HG03442 (cell line): ENCODE data around the gene SYS1.
A peak's percentile ranks its signal among the peaks of the same experiment; 100 is the strongest.

Experiments
- ATAC-seq: cut with Tn5 transposase; IDR thresholded peaks from one replicate; pipeline ENCODE4 v1.9.1; 2021; ENCODE audit warnings: mild to moderate bottlenecking, moderate library complexity; ENCODE audit not compliant: unreplicated experiment

SYS1 gene

DNA sequence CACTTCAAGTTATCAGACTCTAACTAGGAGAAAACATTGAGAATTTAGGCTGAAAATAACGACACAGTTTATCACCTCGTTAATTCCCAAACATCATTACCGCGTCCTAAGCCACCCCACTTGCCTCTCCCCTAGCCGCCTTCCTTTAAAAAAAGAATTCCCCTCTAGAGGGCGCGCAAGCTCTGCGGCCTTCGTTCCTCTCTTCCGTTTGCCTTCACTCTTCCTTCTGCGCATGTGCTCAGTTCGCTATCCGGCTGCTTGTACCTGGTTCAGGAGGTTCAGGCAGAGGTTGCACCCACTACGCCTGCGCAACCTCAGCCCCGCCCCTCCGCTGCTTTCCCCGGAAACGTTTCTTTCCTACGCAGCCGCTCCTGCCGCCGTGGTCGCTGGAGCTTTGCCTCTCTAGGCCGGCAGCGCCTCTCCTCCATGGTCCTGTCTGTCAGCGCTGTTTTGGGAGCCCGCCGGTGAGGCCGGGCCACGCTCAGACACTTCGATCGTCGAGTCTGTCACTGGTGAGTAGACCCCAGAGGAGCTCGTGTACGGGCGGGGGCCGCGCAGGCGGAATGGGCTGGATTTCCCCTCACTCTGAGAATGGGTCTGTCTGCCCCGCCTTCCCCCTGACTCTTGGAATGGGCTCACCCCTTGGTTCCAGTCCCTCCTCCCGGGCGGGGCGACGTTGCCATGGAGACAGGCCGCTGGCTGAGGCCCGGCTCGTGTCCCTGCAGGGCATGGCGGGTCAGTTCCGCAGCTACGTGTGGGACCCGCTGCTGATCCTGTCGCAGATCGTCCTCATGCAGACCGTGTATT is at the start of gene SYS1:
SYS1 (plus strand) TSS at position 353 of the 807 bp plus-strand sequence; CDS start at position 729, 376 bp downstream.
- peak; percentile 78 for ATAC-seq

GRCh38 chr20:45313943-45314342 is 49.0 kb upstream of the SYS1 start:
- no peak for ATAC-seq

GRCh38 chr20:45315672-45316071 is 47.3 kb upstream of the SYS1 start:
- ATAC-seq, result no peak

DNA sequence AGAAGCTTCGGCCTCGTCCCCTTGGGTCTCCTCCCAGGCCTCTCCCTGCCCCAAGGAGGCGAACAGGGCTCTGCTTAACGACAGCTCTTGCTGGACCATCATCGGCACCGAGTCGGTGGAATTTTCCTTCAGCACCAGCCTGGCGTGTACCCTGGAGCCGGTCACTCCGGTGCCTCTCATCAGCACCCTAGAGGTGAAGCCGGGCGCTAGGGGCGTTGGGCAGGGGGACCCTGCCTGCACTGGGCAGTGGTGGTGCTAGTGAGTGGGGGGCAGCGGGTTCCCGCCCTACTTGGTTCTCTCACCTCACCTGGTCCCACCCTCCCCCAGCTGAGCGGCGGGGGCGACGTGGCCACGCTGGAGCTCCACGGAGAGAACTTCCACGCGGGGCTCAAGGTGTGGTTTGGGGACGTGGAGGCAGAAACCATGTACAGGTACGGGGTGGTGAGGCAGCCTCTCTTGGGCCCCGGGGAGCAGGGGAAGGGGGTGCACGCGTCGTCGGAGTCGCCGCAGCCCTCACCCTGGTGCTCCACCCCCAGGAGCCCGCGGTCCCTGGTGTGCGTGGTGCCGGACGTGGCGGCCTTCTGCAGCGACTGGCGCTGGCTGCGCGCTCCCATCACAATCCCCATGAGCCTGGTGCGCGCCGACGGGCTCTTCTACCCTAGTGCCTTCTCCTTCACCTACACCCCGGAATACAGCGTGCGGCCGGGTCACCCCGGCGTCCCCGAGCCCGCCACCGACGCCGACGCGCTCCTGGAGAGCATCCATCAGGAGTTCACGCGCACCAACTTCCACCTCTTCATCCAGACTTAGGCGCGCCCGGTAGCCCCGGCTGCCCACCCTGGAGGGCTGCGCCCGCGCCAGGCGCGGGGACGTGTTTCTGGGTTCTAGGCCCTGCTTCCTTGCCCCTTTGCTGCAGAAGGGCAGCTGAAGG is 46.5 kb upstream of the SYS1 start:
- no peak for ATAC-seq

GRCh38 chr20:45317826-45318225 is 45.1 kb upstream of the SYS1 start:
- no peak for ATAC-seq

- ATAC-seq, result no peak
Observed at GRCh38 chr20:45318386-45318939, 44.5 kb upstream of the SYS1 start.

DNA sequence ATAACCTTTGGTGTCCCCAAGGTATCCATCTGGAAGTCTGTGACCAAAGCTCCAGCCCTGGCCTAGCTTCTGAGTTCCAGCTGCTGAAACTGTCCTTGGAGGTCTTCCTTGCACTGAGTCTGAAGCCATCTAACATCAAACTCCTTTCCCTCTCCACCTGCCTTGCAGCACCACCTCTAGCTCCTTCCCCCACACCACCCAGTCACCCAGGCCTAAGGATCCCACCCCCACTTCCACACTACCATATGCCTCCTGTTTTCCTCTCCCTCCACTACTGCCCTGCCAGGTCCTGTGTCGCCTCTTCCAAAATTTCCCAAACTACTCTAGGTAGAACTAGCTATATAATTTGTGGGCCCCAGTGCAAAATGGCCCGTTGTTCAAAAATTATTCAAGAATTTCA is 44.0 kb upstream of the SYS1 start:
- no peak for ATAC-seq

DNA sequence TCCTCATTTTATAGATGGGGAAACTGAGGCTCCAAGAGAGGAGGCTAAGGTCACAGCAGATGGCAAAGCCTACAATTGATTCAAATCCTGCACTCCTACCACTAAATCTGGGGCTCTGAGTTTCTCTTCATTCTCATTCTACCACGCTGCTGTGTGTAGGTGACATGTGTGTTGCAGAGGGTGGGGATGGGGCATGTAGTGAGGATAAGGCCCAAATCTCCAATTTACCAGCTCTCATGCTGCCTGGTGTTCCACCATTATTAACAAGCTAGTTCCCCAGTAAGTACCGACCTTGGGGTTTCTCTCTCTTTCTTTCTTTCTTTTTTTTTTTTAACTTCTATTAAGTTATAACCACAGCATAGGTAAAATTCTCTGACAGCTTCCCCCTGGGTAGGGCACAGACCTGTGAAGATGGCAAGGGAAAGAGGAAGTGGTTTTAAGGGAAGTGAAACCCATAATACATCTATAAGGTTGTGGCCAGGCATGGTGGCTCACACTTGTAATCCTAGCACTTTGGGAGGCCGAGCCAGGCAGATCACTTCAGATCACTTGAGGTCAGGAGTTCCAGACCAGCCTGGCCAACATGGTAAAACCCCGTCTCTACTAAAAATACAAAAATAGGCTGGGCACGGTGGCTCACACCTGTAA is 41.9 kb upstream of the SYS1 start:
- ATAC-seq, result no peak

- ATAC-seq, result no peak
Observed at GRCh38 chr20:45322952-45323383, 40.0 kb upstream of the SYS1 start.

- ATAC-seq, result no peak
Observed at GRCh38 chr20:45323731-45324130, 39.2 kb upstream of the SYS1 start.

GRCh38 chr20:45325371-45325770 is 37.6 kb upstream of the SYS1 start:
- no peak for ATAC-seq

GRCh38 chr20:45328451-45328850 is 34.5 kb upstream of the SYS1 start:
- no peak for ATAC-seq

DNA sequence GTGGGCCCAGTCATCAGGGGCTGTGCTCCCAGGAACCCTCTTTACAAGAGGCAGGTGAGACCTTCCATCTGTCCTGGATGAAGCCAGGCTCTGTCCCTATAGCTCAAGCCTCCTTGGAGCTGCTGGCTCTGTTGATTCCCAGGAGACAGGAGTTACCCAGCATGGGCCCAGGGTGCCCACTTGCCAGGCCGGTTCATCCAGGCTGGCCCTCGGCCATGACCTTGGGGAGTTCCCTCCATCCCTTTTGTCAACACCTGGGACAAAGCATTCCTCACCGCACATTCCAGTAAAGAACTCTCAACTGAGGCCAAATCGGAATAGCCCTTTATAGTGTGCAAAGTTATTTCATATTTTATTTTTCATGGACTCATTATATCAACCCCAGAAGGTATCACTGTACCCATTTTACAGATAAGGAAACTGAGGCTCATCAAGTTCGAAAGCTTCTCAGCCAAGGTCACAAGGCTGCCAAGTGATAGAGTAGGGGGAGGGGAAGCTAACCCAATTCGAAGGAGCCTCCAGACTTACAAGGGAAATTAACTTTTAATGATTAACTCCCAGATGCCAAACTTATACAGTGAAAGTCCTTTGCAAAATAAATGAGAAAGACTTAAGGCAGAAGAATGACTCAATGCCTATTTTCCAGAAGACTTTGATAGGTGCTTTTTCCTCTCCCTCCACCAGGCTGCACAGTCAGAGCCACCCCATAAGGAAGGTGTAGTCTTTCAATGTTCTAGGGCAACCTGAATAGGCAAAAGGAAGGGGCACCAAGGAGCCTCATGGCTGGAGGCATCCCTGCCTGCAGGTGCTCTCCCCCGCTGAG is 33.2 kb upstream of the SYS1 start:
- no peak for ATAC-seq

DNA sequence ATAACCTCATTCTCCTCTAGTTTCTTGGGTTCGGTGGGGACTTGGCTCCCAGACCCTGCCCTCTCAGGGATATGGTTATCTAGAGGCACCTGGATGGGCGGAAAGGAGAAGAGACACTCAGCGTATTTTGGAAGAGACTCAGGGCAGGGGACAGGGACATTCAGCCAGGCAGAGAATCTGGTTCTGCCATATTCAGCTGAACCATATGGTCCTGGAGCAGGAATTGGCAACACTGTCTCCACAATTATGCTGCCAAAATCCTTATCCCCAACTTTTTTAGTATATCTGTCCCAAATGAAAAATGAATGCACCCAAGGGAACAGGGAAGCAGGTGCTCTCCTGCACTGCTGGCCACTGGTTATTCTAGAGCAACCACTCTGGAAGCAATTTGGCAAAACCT is 32.5 kb upstream of the SYS1 start:
- no peak for ATAC-seq

- no peak for ATAC-seq
Observed at GRCh38 chr20:45336530-45337366, 26.2 kb upstream of the SYS1 start.

DNA sequence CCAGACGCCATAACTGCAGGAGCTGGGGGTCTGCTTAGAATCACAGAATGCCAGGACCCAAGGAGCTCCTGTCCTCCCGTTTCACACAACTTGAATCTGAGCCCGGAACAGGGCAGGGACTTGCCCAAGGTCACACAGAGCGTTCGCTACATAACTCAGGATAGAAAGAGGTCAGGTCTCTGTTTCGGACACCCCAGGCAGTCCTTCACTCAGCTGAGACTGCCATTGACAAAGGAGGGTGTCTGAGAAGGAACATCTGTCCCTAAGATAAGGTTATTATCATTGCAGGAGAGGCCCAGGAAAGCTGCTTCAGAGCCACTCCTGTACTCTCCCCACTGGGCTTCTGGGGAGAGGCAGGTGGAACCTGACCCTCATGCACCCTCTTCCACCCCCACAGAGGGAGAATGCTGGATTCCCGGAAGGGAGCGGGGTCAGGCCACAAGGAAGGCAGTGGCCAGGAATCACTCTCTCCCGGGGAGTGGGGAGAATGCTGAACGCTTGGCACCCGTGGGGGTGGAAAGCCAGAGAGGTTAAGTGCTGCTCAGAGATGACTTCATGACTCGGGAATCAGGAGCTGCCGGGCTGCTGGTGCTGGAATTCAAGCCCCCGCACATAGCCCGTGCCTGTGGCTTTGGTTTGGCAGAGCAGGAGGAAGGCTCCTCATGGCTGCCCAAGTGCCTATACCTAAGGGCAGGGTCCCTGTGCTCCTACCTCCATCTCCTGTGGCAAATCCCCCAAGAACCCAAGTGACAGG is 25.4 kb upstream of the SYS1 start:
- ATAC-seq, result no peak

DNA sequence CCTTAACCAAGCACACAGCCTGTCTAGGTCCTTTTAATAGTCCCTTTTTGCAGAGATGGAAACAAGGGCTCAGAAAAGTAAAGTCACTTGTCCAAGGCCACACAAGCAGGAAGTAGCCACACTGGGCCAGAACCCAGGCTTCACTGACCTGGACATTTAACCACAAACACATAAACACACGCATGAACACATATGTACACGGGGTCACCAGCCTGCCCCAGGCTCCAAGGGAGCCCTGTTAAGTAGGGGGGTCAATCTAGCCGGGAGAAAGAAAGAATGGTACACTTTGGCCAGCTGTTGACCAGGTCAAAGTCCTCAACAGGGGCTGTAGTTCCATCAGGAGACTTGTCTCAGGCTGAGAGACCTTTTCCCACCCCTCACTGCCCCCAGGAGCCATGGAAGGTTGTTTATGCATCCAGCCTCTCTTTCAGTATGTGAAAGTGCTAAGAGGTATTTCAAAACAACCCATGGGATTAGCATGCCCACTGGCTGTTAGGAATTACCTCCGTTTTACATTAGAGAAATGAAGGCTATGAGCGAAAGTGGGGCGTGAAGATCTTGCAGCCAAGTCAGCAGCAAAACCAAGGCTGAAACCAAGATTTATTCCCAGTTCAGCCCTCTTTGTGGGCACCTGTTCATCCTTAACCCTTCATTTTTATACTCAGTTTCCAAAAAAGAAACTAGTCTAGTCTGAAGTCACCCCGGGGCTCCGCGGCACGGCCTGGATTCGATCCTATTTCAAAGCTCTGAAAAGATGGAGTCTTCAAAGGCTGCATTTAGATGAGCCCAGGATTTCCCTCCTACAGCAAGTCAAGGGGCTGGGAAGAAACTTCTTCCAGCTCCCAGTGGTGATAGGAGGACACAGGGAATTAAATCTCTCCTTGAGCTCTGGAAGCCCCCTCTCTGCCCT is 24.6 kb upstream of the SYS1 start:
- no peak for ATAC-seq

DNA sequence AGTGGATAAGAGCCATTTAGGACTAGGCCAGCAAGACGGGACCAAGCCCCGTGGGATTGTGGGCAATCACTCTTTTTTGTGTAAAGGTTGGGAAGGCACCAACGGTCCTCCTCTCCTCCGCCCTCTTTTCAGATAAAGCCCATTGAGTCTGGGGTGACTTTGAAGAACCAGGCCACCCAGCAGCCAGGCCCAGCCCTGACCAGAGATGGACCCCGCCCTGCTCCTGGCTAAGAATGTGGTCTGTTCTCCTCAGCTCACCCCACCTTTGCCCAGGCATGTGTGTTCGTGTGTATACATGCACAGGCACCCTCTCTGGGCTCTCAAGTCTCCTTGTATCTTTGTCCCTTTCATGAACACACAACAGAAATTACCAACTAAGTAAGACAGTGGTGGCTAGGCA is 23.9 kb upstream of the SYS1 start:
- ATAC-seq, result no peak
